Measurements from ENCODE around the gene MAN2A1.

The MAN2A1 gene

DNA sequence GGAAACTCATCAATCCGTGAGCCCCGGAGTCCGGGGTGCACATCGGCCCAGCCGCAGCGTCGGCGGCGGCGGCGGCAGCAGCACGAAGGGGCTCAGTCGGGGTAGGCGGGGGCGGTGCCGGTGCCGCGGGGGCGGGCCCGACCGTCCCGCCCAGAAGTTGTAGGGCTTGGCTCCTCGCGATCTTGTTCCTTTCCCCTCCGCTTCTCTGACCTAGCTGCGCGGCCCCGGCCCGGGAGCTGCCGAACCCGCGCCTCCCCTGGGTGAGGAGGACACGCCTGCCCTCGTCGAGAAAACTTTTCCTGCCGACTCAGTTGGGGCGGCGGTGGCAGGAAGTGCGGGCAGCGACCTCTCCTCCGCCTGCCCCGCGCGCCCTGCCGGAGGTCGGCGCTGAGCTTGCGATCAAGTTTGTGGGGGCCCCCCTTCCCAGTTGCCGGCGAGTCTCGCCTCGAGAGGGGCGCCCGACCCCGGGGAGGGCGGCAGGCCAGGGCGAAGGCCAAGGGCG is at the start of gene MAN2A1:
Gene MAN2A1 (plus strand): TSS at position 188 of the 502 bp plus-strand sequence. CDS start 491 bp downstream, outside the sequence.
- peak within 1 kb of the TSS; percentile 91 for H3K4me3 Mint-ChIP-seq
- H3K27ac Mint-ChIP-seq, result peak within 1 kb of the TSS; percentile 98
- H3K36me3 Mint-ChIP-seq (ENCODE audit: low read depth), result peaks cover 33% of the 10 kb centered on the region
- peaks cover 43% of the 10 kb centered on the region for H3K4me1 Mint-ChIP-seq (ENCODE audit: low read depth)
- H3K27me3 Mint-ChIP-seq, result no peaks in the 10 kb centered on the region
- no peaks in the 10 kb centered on the region for H3K9me3 Mint-ChIP-seq
- peak; percentile 86 for DNase-seq

DNA sequence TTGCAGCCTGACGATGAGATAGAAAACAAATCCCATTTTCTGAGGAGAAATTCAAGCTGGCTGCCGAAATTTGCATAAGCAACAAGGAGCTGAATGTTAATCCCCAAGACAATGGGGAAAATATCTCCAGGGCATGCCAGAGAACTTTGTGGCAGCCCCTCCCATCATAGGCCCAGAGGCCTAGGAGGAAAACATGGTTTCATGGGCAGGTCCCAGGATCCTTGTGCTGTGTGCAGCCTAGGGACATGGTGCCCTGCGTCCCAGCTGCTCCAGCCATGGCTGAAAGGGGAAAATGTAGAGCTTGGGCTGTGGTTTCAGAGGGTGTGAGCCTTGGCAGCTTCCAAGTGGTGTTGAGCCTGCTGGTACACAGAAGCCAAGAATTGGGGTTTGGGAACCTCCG is 48.8 kb upstream of the MAN2A1 start:
- DNase-seq, result no peak
- H3K4me3 Mint-ChIP-seq, result no peak overlapping the region
- no peaks in the 10 kb centered on the region for H3K9me3 Mint-ChIP-seq
- no peaks in the 10 kb centered on the region for H3K4me1 Mint-ChIP-seq (ENCODE audit: low read depth)
- H3K27me3 Mint-ChIP-seq, result no peaks in the 10 kb centered on the region
- H3K36me3 Mint-ChIP-seq (ENCODE audit: low read depth), result no peaks in the 10 kb centered on the region
- no peak overlapping the region for H3K27ac Mint-ChIP-seq

DNA sequence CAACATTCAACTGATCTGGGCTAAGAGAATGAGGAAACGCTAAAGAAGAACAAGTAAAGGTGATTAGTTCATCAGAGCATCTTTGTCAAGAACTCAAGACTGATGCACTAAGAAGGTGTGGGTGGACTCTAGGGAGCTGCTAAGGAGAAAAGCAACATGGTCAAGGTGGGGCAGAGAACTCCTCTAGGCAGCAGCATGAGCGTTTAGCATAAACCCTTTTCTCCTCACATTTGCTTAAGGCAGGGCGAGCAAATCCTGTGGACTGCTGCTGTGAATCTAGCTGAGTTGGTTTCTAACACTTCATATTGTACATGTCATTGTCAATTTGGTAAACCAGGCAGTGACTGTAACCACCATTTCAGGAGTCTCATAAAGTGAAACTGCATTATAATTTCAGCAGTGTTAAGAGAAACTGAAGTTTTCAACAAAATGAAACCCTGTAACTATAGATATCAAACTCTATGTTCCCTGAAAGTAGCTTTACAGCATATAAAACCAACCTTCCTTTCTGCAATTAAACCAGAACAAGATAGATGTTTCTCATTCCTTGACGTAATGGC is 45.9 kb upstream of the MAN2A1 start:
- Mint-ChIP-seq H3K4me3 (no peak overlapping the region), H3K27ac (no peak overlapping the region), H3K36me3 (ENCODE audit: low read depth) (no peaks in the 10 kb centered on the region), H3K4me1 (ENCODE audit: low read depth) (no peaks in the 10 kb centered on the region), H3K27me3 (no peaks in the 10 kb centered on the region), H3K9me3 (no peaks in the 10 kb centered on the region)
- DNase-seq, result no peak

DNA sequence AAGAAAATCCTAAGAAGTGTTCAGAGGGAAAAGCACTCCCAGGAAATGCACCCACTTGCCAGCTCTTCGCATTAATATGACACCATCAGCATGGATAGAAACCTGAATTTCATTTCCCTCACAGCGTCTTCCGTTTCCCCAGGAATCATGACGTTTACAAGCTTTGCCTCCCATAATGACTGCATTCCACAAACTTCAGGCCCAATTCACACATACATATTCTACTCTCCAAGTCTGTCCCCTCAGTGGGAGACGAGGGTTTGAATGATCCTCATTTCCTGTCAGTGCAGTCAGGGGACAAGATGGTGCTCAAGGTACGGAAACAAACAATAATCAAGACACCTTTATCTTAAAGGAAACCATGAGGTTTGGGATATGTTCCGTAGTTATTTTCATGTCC is 44.9 kb upstream of the MAN2A1 start:
- Mint-ChIP-seq H3K4me1 (ENCODE audit: low read depth) (no peaks in the 10 kb centered on the region), H3K9me3 (no peaks in the 10 kb centered on the region)

DNA sequence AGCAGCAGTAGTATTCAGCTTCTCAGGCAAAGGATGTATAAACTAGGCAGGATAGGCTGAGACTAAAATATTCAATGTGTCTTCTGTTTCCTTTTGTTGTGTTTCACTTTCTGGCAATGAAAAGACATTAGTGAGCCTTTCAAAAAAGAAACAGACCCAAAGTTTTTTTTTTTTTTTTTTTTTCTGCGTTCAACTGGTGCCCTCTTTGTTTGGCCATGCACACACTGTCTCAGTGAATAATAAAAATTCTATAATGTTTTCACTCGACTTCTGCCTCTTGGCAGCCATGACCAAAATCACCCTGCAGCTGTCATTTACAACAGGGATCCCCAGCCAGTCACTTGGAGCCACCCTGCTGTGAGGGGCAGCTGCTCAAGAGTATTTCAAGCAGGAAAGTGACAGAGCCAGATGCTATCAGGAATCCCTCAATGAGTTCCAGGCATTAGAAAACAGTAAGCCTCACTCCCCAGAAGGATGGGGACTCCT is 44.0 kb upstream of the MAN2A1 start:
- no peaks in the 10 kb centered on the region for H3K27me3 Mint-ChIP-seq
- no peaks in the 10 kb centered on the region for H3K9me3 Mint-ChIP-seq
- no peak for DNase-seq
- H3K4me3 Mint-ChIP-seq, result no peak overlapping the region
- no peak overlapping the region for H3K27ac Mint-ChIP-seq
- H3K4me1 Mint-ChIP-seq (ENCODE audit: low read depth), result no peaks in the 10 kb centered on the region
- no peaks in the 10 kb centered on the region for H3K36me3 Mint-ChIP-seq (ENCODE audit: low read depth)

More for the DNA sequence above, 44.9 kb upstream of the MAN2A1 start:
- Mint-ChIP-seq H3K4me3 (no peak overlapping the region), H3K27me3 (no peaks in the 10 kb centered on the region), H3K36me3 (ENCODE audit: low read depth) (no peaks in the 10 kb centered on the region), H3K27ac (no peak overlapping the region)
- no peak for DNase-seq

DNA sequence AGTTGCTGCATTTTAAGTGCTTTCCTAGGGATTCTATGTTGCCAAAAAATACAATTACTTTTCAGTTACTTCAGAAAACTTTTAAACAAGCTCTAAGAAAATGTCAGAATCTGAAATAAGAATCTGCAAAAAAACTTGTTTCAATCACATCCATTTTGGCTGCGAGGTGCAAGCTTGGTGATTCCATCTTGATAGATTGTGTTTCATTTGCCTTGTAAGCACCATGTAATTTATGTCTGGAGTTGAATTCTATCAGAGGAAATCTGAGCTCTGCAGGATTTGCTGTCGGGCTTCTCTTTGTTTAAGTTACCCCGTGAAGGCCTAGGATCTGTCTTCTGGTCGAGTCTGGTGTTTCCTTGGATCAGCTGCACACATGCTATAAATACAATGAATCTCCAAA is 40.4 kb upstream of the MAN2A1 start:
- Mint-ChIP-seq H3K27me3 (no peaks in the 10 kb centered on the region), H3K27ac (no peak overlapping the region), H3K4me3 (no peak overlapping the region), H3K36me3 (ENCODE audit: low read depth) (no peaks in the 10 kb centered on the region), H3K4me1 (ENCODE audit: low read depth) (peaks cover 2% of the 10 kb centered on the region), H3K9me3 (no peaks in the 10 kb centered on the region)
- no peak for DNase-seq

DNA sequence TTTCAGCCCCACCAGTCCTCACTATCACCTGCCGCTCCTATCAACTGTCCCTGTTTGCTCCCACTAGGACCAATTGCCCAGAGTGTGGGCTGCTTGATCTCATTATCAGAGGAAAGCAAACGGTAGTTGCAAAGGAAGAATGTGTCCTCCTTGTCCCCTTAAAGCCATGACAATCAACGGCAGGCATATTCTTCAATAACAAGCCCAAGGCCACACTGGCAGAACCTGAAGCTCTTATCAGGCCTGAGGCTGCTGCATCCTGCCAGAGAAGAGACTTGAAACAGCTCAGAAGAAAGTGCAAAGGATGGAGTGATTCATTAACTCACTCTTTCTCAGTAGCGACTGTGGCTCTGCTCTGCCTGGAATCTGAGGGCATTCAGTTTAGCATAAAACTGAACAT is 39.2 kb upstream of the MAN2A1 start:
- H3K4me1 Mint-ChIP-seq (ENCODE audit: low read depth), result peaks cover 12% of the 10 kb centered on the region
- H3K27ac Mint-ChIP-seq, result no peak overlapping the region
- H3K27me3 Mint-ChIP-seq, result no peaks in the 10 kb centered on the region
- no peaks in the 10 kb centered on the region for H3K36me3 Mint-ChIP-seq (ENCODE audit: low read depth)
- no peaks in the 10 kb centered on the region for H3K9me3 Mint-ChIP-seq
- no peak overlapping the region for H3K4me3 Mint-ChIP-seq
- DNase-seq, result no peak

DNA sequence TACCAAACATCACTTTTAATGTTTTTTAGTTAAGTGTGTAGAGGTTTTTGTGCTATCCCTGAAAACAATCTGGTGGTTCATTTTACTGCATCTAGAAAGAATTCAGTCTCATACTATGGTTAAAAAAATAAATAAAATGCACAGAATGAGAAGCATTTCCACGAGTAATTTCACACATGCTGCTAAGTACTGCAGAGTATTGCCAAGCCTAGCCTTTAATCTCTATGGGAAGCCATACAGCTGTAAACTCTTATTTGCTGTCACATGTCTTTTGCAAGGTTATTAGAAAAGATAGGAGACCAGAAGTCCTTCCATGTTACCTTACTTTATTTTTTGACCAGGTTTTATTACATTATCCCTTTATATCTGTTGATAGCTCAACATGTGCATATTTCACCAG is 37.6 kb upstream of the MAN2A1 start:
- Mint-ChIP-seq H3K9me3 (no peaks in the 10 kb centered on the region), H3K27ac (no peak overlapping the region), H3K27me3 (no peaks in the 10 kb centered on the region), H3K4me1 (ENCODE audit: low read depth) (peaks cover 28% of the 10 kb centered on the region), H3K36me3 (ENCODE audit: low read depth) (no peaks in the 10 kb centered on the region), H3K4me3 (no peak overlapping the region)
- DNase-seq, result no peak

DNA sequence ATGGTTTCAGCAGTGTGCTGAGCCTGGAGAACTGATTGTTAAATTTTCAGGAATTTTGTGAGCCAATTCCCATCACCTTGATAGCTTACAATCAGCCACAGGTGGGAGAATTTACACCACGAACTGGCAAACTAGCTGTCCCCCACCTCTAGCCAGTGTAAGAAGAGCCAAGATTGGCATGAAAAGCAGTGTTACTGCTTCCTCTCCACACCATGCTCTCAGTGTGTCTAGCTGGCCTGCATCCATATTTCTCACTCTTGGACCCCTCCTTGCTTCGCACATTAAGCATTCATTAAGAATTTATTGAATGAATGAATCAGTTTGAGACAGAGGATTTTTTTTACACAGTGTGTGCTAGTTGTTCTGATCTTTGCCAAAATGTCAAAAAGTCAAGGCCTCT is 36.7 kb upstream of the MAN2A1 start:
- no peaks in the 10 kb centered on the region for H3K9me3 Mint-ChIP-seq
- peaks cover 32% of the 10 kb centered on the region for H3K4me1 Mint-ChIP-seq (ENCODE audit: low read depth)
- H3K27me3 Mint-ChIP-seq, result no peaks in the 10 kb centered on the region
- no peaks in the 10 kb centered on the region for H3K36me3 Mint-ChIP-seq (ENCODE audit: low read depth)
- no peak for DNase-seq
- no peak overlapping the region for H3K4me3 Mint-ChIP-seq
- H3K27ac Mint-ChIP-seq, result no peak overlapping the region

DNA sequence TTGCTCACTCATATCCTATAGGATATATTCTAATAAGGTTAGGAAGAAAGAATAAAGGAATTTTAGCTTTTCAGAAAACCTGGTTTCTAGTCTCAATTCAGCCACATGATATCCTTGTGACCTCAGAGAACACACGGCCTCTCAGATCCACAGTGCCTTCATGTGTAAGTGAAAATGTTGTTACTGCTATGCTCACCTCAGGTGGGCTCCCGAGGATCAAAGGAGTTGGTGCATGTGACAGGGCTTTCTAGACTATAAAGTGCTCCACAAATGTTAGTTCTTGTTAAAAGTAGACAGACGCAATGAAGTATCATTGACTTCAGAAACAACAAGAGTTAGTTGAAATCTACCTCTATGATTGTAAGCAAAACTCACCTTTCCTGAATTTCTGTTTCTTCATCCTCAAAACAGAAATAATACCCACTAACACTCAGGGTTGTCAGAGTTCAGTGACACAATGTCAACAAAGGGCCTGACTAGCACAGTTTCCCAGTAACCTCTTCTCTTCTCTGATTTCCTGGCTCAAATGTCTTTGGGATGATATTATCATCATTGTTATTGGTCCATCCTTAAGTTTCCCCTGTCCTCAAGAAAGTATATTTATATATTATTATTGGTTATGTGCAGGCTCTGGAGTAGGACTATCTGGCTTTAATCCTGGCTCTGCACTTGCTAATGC is 36.0 kb upstream of the MAN2A1 start:
- Mint-ChIP-seq H3K4me1 (ENCODE audit: low read depth) (peaks cover 32% of the 10 kb centered on the region), H3K27me3 (no peaks in the 10 kb centered on the region), H3K36me3 (ENCODE audit: low read depth) (no peaks in the 10 kb centered on the region), H3K27ac (no peak overlapping the region), H3K4me3 (no peak overlapping the region), H3K9me3 (no peaks in the 10 kb centered on the region)
- DNase-seq, result no peak

DNA sequence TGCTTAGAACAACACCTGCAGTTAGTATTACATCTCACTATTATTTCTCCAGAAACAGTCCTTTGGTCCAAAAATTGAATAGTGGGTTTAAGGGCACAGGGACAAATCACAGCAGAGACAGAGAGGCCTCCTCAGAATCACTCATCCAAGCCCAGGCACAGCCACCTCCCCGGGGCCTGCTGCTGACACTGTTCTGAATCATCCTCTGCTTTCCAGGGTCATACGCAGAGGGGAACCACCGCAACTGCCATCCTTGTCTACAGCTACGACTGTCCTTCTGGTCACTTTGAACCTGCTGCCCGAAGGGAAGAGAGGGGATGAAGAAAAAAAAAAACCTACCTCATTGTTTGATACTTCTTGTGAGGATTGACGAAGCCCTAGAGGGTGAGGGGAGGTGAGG is 35.3 kb upstream of the MAN2A1 start:
- Mint-ChIP-seq H3K27me3 (peaks cover 3% of the 10 kb centered on the region), H3K36me3 (ENCODE audit: low read depth) (no peaks in the 10 kb centered on the region), H3K9me3 (no peaks in the 10 kb centered on the region), H3K4me1 (ENCODE audit: low read depth) (peaks cover 32% of the 10 kb centered on the region), H3K4me3 (no peak overlapping the region), H3K27ac (no peak overlapping the region)
- DNase-seq, result no peak

DNA sequence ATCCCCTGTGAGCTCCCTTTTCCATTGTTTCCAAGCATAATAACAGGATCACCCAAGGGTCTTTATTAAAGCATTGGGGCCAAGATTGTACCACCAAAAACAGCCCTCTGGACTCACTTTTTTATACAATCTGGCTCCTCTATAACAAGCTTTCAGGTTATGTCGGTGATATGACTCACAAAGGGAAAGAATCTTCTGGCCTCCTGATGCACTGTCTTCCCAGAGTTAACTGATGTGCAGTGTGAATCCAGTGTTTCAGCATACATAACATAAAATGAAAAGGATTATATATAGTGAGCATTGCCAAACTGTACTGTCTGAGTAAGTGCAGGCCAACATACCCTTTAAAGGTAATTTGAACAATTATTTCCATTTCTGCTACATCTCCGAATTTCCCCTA is 33.9 kb upstream of the MAN2A1 start:
- Mint-ChIP-seq H3K36me3 (ENCODE audit: low read depth) (no peaks in the 10 kb centered on the region), H3K9me3 (no peaks in the 10 kb centered on the region), H3K4me1 (ENCODE audit: low read depth) (peaks cover 32% of the 10 kb centered on the region), H3K27me3 (peaks cover 10% of the 10 kb centered on the region), H3K27ac (no peak overlapping the region), H3K4me3 (no peak overlapping the region)
- DNase-seq, result no peak

DNA sequence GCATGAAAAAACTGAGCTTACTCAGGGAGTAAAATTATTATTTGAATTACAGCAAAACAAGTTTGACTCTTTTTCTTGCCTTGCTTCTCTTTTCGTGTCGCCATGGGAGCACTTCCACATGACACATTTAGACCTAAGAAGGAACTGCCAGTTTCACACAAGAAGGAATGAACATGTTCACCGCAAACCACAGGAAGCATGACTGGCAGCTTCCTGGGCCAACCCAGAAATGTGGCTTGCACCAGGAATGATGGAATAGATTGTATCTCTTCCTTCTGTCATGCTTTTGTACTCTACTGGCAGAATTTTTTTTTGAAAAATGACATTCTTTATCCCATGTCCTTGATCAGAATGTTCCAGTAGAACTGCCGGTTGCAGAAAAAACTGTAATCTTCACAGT is 32.9 kb upstream of the MAN2A1 start:
- H3K4me1 Mint-ChIP-seq (ENCODE audit: low read depth), result peaks cover 32% of the 10 kb centered on the region
- peak; percentile 32 for DNase-seq
- H3K27me3 Mint-ChIP-seq, result peaks cover 10% of the 10 kb centered on the region
- H3K9me3 Mint-ChIP-seq, result no peaks in the 10 kb centered on the region
- H3K27ac Mint-ChIP-seq, result peak overlapping the region; percentile 12
- H3K36me3 Mint-ChIP-seq (ENCODE audit: low read depth), result no peaks in the 10 kb centered on the region
- H3K4me3 Mint-ChIP-seq, result no peak overlapping the region

DNA sequence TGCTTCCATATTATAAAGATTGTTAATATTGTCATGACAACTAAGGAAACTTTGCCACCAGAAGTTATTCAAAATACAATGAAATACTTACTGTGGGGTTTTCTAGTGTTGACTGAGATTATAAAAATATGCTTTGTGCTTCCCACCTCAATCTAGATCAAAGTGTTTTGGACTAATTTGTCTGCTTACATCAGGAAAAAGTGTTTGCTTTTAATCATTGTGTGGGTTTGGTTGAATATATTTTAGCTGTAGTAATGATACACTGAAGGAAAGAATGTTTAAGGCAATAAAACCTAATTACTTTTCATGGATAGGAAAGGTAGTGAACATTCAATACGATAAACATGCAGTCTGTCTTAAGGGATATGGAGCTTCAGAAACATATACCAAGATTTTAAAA is 29.8 kb upstream of the MAN2A1 start:
- H3K36me3 Mint-ChIP-seq (ENCODE audit: low read depth), result no peaks in the 10 kb centered on the region
- H3K4me3 Mint-ChIP-seq, result no peak overlapping the region
- H3K27ac Mint-ChIP-seq, result no peak overlapping the region
- H3K9me3 Mint-ChIP-seq, result no peaks in the 10 kb centered on the region
- H3K27me3 Mint-ChIP-seq, result peaks cover 10% of the 10 kb centered on the region
- peaks cover 24% of the 10 kb centered on the region for H3K4me1 Mint-ChIP-seq (ENCODE audit: low read depth)
- no peak for DNase-seq

DNA sequence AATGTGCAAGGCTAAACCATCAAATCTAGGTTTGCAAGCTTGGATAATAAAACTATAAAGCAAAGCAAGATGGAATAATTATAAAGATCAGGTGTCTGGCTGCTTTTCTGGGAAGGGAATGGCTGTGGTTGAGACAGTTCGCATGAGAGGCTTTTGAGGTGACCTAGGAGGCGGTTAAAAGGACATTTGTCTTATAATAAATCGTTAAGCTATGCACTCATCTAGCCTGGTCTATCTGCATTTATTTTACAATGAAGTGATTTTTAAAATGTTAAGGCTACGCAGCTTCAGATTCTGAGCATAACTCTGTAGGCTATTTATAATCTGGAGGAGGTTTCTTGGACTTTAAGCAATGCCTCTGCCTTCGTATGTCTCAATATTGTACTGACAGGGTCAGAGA is 29.4 kb upstream of the MAN2A1 start:
- Mint-ChIP-seq H3K27ac (no peak overlapping the region), H3K27me3 (peaks cover 10% of the 10 kb centered on the region), H3K36me3 (ENCODE audit: low read depth) (no peaks in the 10 kb centered on the region), H3K4me3 (no peak overlapping the region), H3K9me3 (no peaks in the 10 kb centered on the region), H3K4me1 (ENCODE audit: low read depth) (peaks cover 22% of the 10 kb centered on the region)
- DNase-seq, result no peak
